ENCODE results near the gene LASP1.

The LASP1 gene

DNA sequence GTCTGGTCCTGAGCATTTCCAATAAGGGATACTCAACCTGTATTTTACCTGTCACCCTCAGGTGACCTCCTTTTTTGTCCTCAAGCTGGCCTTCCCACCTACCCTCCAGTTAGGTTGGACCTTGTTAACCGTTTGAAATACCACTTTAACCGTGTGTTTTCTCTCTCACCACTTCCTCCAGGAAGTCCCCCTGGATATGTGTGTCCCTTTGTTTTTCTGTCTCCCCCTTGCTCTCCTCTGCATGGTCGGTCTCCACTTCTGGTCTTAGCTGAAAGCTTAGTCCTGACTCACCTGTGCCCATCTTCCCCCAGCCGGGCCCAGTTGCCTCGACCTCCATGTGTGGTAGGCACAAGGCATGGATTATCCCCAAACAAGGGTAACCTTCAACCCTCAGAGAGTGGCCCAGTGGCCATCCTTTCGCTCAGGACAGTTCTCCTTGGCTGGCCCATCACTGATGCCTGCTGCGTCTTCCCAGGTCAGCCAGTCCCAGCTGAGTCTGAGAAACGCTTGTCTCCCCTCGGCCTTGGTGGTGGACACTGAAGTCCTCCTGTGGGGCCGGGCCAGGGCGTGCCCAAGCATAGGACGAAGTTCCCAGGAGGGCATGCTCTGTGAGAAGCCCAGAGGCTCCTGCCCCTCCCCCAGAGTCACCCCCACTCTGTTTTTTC is 20.0 kb downstream of the LASP1 start:
- no peak for DNase-seq

DNA sequence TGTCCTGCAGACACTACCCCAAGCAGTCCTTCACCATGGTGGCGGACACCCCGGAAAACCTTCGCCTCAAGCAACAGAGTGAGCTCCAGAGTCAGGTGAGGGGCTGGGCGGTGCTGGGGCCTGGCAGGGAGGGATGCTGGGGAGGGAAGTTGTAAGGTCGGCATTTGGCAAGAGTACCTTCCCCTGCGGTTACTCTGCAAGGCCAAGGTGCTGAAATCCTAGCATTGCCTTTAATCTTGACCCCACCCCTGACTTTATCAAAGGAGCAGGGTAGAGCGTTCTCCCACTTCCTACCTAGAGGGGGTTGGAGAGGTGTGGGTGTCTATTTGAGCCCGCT is 20.5 kb downstream of the LASP1 start:
- no peak for DNase-seq

DNA sequence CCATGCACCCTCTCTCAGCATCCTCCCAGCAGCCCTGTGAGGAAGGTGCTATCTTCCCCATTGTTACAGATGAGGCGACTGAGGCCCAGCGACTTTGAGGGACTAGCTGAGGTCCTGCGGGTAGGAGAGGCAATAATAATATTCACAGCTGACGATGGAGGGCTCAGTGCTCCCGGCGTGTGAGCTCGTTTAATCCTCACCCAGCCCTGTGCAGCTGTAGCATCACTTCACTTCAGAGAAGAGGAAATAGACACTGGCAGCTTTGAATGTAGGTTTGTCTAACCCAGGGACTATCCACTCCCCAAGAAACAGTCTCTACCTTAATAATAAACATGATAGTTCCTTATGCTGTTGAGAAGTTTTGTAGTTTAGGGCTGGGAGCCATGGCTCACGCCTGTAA is 21.6 kb downstream of the LASP1 start:
- no peak for DNase-seq

DNA sequence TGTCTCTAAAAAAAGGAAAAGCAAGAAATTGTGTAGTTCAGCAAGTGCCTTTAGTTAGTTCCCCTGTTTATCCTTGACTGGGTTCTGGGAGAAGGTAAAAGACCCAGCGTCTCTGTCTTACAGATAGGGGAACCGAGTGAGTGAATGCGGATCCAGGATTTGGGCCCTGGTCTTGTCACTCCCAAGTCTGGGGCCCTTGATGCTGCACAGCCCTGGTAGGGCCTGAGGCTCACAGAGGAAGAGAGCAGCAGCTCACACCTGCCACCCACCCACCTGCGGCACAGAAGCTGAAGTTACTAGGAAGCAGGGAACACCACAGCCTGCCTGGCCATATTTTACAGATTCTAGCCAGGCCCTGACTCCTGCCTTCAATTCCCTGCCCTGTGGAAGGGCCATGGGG is 22.2 kb downstream of the LASP1 start:
- DNase-seq = no peak

DNA sequence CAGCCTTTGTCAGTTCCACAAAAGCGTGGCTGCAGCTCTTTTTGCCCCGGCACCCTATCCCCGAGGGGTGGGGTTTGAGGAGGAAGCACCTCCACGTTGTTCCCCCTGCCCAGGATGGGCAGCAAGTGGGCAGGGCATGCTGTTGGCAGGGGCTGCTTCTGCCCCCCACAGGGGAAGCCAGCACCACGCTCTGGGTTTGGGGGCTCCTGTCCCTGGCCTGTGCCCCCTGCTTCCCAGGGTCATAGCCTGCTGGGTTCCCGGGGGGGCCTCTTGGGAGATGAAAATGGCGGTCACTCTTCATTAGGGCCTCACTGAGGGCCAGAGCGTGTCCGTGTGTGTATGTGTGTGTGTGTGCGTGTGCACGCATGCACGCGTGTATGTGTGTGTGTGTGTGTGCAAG is 22.8 kb downstream of the LASP1 start:
- no peak for DNase-seq

DNA sequence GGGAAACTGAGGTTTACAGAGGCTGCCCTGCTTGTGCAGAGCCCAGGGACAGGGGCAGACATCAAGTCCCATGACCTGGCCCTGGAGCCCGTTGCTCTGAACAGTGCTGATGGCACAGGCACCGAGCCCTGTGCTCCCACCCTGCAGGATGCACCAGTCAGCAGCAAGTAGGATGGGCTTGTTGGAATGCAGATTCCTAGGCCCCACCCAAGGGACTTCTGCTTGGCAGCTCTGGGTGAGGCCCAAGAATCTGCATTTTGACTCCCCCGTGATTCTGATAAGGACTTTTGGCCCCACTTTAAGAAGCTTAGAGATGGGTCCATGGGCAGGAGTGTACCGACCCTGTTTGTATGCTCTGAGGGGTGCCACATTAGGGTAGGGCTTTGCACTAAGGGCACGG is 23.3 kb downstream of the LASP1 start:
- DNase-seq = no peak

DNA sequence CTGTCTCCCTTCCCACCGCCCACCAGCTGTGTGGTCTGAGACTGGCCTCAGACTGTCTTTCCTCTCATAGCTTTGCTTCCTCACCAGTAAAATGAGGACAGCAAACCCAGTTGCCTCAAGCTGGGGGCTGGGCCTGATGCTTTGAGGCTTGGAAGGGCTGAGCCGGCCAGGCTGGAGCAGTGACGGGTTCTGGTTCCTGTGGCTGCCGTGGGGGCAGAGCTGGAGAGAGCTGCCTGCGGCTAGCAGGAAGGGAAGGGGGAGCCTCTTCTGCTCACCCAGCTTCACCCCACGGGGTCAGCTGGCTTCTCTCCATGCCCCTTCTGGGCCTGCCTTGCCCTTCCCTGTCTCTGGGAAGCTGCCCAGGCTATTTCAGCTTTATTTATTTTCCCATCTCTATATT is 23.7 kb downstream of the LASP1 start:
- DNase-seq = no peak

DNA sequence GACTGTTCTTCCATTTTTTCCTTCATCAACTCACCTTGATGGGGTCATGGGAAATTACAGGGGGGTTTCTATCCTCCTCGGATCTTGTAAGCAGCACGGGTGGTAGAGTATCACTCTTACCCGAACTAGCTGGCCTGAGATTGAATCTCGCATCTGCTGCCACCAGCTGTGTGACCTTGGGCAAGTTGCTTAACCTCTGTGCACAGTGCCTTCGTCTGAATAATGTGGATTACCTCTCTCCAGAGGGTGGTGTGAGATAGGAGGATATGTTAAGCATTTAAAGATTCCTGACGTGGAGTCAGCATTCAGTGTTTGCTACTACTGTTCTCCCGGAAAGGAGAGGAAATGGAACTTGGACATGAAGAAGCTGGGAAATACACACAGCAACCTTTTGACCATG is 24.4 kb downstream of the LASP1 start:
- no peak for DNase-seq

DNA sequence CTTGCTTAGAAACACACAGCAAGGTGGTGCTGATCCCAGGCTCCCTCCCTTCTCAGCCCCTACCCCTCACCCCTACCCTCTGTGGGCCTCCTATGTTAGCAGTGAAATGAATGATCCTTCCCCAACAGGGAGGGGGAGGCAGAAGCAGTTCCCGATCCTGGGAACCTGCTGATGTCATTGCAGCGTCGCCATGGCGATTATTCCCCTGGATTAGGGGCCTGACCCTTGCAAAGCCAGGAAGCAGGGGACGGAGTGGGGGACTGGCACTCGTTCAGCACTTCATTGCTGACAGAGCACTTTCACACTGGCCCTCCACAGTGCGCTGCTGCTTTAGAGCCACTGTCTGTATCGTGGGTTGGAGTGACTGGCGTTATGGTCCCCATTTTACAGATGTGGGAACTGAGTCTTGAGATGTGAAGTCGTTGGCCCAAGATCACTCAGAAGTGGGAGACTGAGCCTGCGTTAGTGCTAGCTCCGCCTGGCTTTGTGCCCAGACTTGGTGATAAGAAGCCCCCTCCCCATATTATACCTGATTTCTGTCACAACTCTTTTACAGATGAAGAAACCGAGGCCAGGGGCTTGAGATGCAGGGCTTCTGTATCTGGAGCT is 26.6 kb downstream of the LASP1 start:
- no peak for DNase-seq

DNA sequence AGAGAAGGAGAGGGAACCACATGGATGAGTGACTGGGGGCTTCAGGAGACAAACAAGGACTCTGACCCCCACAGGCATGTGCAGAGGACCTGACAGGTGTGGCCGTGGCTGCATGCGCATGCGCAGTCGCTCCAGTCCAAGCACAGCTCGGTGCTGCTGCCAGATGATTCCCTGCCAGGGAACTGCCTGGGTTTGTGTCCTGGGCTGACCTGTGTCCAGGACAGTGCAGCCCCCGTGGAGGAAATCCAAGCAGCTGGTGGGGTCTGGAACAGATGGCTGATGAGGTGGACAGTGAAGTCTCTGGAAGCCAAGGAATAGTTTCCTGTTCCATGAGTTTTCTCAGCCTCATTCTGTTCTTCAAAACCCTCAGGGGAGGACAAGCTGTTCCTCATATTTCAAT is 27.3 kb downstream of the LASP1 start:
- DNase-seq = no peak

DNA sequence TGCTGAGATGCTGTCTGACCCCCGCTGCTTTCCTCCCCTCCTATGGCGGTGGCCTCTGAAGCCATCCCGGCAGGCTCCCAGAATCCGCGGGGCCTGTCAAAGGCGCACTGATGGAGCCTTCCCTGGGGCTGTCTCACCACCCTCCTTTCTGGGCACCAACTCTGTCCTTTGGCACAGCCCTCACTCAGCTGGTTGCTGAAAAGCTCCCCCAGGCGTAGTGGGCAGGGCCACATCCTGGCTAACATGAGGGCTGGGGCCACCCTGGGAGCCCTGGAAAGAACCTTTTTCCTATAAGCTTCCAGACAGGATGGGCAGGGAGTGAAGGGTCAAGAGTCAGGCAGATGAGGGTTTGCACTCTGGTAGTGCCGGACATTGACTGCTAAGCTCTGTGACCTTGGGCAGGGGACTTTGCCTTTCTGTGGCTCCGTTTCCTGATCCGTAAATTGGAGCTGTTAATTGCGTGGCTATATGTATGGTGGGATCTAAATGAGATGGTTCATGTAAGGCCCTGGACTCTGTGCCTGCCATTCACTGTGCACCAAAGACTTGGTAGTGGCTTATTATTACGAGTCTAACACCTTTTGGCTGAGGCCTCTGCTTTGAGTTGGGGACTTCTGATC is 27.9 kb downstream of the LASP1 start:
- no peak for DNase-seq

DNA sequence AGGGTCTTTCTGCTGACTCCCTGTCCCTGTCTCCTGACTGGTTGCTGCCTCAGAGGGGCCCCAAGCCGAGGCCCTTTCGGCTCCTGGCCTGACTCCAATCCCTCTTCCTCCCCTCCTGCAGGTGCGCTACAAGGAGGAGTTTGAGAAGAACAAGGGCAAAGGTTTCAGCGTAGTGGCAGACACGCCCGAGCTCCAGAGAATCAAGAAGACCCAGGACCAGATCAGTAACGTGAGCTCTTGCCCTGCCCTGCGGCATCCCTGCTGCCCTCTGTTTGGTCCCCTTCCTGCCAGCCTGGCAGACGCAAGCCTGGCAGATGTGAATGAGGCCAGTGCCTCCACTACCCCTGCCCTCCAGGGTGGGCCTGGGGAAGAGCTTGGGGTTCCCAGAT is 28.4 kb downstream of the LASP1 start:
- no peak for DNase-seq

DNA sequence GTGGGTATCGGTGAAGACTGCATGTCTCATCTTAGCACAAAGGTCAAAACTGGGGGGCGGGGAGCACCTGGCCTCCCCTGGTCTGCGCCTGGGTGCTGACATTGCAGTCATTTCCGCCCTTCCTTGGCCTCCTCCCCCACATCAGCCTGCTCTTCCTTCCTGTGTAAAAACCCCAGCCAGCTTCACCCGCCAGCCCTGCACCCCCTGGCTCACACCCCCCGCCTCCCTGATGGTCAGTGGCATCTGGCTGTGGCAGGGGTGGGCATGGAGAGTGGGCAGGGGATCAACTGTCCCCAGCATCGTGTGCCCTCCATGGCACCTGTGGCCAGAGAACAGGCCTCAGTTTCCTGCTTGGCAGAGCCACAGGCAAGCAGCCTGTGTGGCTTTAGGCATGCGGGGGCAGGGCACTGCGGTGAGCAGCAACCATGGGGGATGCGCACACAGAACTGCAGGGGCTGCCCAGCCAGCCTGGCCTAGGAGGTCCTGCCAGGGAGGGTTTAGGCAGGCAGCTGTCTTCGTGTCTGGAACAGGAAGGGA is 29.0 kb downstream of the LASP1 start:
- DNase-seq = peak; percentile 6

DNA sequence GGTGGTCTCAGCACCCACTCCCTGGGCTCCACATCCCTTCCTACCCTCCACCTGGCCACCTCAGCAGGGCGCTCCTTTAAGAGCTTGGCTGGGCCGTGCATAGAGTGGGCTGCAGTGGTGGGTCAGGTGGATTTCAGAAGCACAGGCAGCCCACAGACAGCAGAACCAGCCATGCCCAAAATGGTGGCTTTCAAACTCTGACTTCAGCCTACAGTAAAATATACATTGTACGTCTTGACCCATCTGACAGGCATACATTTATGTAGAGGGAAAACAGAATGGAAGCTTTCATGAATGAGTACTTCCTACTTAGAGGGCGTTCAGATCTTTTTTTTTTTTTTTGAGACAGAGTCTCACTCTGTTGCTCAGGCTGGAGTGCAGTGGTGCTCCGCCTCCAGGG is 29.6 kb downstream of the LASP1 start:
- DNase-seq = no peak

DNA sequence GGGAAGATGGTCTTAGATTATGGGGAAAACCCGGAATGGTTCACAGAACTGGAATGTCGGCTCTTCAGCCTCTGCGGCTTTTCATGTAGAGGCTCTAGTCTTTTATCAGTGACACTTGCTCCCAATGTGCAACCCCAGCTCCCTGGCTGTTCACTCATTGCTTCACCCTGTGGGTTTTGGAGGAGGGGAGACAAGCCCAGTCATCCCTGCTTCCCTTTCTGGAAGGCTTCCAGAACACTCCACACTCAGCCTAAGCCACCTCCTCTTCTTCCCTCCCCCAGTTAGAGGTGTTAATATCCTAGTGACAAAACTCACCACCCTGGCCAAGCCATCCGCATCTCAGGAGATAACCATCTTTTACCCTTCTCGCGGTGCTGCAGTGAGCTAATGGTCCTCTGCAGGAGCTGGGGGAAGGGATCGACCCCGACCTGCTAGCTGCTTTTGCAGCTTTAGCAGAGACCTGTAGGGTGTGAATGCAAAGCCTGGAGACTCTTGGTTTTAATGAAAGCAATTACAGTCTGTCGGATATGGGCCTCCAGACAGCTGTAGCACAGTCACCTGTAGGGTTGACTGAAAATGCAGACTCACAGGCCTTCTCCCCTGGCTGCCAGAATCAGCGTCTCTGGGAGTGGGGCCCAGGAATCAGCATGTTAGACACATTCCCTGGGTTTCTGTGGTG is 31.3 kb downstream of the LASP1 start:
- peak; percentile 99 for DNase-seq

DNA sequence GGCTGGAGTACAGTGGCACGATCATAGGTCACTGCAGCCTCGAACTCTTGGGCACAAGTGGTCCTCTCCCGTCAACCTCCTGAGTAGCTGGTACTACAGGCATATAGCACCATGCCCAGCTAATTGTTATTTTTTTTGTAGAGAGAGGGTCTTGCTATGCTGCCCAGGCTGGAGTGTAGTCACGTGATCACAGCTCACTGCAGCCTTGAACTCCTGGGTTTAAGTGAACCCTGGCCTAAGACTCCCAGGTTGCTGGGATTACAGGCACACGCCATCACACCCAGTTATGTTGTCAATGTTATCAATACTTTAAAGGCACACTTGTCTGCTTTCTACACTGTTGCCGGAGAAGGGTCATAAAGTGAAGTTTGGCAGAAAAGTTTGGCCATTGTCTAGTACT is 33.5 kb downstream of the LASP1 start:
- no peak for DNase-seq

DNA sequence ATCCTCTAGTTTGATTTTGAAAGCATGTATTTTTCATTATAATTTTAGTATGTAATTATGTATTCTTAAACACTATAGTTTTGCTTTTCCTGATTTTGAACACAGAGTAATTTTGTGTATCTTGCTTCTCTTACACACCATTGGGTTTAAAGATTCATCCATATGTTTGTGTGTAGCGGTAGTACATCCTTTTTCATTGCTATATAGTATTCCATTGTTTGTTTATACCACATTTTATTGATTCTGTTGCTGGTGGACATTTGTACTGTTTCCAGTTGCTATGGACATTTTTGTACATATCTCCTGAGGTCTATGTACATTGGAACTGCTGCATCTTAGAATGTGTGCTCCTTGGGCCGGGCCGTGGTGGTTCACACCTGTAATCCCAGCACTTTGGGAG is 35.0 kb downstream of the LASP1 start:
- DNase-seq = no peak

DNA sequence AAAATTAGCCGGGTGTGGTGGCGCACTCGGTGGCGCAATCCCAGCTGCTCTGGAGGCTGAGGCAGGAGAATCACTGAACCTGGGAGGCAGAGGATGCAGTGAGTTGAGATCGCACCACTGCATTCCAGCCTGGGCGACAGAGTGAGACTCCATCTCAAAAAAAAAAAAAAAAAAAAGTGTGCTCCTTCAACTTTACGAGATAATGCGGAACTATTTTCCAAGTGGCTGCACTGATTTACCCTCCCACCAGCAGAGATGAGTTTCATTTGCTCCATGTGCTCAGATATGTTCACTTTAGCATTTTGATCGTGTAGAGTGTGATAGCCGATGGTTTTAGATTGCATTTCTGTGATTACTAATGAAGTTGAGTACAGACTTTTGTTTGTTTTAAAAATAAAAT is 35.5 kb downstream of the LASP1 start:
- no peak for DNase-seq

DNA sequence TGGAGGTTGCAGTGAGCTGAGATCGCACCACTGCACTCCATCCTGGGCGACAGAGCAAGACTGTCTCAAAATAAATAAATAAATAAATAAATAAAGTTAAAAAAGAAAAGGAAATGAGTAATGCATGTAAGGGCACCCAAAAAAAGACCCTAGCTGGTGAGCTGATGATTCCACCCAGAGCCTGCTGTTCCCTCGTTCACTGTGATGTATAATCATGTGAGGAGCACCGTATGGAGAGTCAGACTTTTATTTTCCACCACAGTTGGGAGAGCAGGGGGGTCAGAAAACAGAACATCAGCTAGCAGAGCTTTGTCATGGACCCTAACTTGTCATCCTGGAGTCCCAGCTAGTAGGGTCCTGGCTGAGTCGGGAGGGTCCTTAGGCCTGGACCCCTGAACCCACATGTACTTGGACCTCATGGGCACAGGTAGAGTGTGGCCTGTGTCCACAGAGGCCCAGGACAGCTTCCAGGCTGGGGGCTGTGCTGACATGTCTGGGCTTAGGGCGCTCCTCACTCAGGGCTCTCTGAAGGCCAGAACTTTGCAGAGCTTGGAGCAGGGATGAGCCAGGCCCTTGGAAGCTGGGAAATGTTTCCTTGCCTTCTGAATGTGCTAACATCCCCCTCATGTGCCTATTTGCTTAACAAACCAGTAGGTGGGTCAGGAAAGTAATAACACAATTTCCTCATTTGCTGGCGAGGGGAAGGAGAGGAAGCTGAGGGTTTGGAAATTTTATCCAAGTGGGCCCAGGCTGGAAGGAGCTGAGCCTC is 36.8 kb downstream of the LASP1 start:
- no peak for DNase-seq

DNA sequence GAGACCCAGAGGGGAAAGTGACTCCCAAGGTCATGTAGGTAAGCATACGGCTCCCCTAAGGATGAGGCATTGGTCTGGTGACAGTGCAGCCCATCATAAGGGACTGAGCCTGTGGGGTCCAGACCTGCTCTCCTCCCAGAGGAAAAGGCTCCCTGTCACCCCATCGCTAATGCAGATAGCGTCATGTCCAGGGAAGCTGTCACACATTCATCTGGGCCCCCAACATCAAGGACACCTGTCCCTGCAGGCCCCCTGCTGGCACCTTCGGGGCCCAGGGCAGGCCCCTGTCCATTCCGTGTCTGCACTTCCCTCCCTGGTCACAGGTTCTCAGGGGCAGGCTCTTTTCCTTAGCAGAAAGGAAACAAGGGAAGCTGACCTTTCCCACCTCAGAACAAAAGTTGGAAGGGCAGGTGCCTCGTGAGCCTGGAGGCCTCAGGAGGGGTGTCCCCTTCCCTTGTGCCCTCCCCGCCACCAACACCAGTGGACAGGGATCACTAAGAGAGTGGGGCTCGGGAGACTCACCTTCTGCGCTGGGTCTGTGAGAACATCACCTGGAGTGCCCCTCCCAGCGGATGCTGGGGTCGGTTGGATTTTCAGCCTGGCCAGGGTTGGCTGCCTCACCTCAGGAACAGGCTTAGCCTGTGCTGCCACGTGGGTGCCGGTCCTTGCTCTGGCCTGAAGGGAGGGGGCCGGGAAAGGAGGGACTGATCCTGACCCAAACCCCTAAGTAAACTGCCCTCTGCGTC is 38.2 kb downstream of the LASP1 start:
- no peak for DNase-seq

DNA sequence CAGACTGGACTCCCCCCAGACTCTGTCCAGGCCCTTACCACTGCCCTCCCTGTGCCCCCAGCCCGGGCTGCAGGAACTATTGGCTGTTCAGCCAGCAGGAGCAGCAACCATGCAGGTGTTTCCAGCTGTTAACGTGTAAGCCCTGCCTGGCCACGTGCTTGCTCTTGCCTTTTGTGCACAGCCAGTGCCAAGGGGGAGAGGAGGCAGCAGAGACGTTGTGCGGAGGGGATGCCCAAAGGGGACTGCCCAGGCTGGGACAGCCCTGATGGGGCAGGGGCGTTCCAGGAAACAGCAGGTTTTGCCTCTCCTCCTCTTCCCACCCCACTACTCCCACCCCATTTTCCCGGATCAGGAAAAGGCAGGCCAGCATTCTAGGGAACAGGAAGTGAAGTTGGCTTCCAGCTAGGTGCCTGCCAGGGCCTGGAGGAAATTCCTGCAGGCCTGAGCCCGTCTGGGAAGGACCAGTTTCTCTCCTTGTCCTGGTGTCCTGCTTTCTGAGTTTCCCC is 38.9 kb downstream of the LASP1 start:
- no peak for DNase-seq

DNA sequence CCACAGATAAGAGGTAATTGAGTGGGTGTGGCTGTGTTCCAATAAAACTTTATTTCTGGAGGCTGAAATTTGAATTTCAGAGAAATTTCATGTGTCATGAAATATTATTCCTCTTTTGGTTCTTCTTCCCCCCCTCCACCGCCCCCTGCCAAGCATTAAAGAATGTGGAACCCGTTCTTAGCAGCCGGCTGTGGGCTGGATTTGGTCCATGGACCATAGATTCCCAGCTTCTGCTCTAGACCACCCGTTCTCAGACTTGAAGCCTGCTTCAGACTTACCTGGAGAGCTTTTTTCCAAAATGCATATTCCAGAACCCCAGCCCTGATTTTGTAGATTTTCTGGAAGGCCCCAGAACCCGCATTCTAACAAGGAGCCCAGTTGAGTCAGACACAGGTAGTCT is 40.5 kb downstream of the LASP1 start:
- DNase-seq = no peak

All from kidney glomerular epithelial cell (primary cell).